Measurements from ENCODE around the gene OFD1. TPM values are rescaled to one million over a fixed set of nuclear protein-coding genes. Genes with fewer than 3 reads are reported as not detected.

Gene OFD1
- total RNA-seq, 2 experiments from 2014 or later, result 24.5 to 30.9 TPM

GRCh38 chrX:13759152-13759718 lies 24.7 kb downstream of the OFD1 start:
- H3K4me3 Mint-ChIP-seq, result no peak overlapping the region
- H3K27ac Mint-ChIP-seq, result no peak overlapping the region
- H3K27me3 Mint-ChIP-seq, result no peaks in the 10 kb centered on the region
- intact Hi-C loops (cut with micrococcal nuclease), result no loop called here
- DNase-seq, result no peak
- peaks cover 18% of the 10 kb centered on the region for H3K36me3 Mint-ChIP-seq
- no peaks in the 10 kb centered on the region for H3K9me3 Mint-ChIP-seq
- POLR2A ChIA-PET, result no interaction called here
- H3K4me1 Mint-ChIP-seq (ENCODE audit: low read depth), result peaks cover 23% of the 10 kb centered on the region
- CTCF ChIA-PET, result no interaction called here

GRCh38 chrX:13760426-13760825 lies 25.9 kb downstream of the OFD1 start:
- H3K9me3 Mint-ChIP-seq, result no peaks in the 10 kb centered on the region
- no peak for DNase-seq
- ChIA-PET POLR2A (no interaction called here), CTCF (interaction anchor here (1.4 kb wide), 1 partner anchor 272 kb away, joined by 3 read pairs; no protein-coding TSS in a partner anchor)
- H3K27me3 Mint-ChIP-seq, result no peaks in the 10 kb centered on the region
- no peak overlapping the region for H3K27ac Mint-ChIP-seq
- peaks cover 16% of the 10 kb centered on the region for H3K36me3 Mint-ChIP-seq
- H3K4me3 Mint-ChIP-seq, result no peak overlapping the region
- peaks cover 14% of the 10 kb centered on the region for H3K4me1 Mint-ChIP-seq (ENCODE audit: low read depth)
- intact Hi-C loops (cut with micrococcal nuclease), result no loop called here

- intact Hi-C loops (cut with micrococcal nuclease), result no loop called here
- Mint-ChIP-seq H3K27me3 (no peaks in the 10 kb centered on the region), H3K4me1 (ENCODE audit: low read depth) (peaks cover 12% of the 10 kb centered on the region), H3K36me3 (peaks cover 19% of the 10 kb centered on the region), H3K27ac (no peak overlapping the region), H3K4me3 (no peak overlapping the region), H3K9me3 (no peaks in the 10 kb centered on the region)
- CTCF ChIA-PET, result interaction anchor here (0.6 to 1.6 kb wide), 3 partner anchors 9 to 270 kb away, joined by 3 to 5 read pairs (median 4); no protein-coding TSS in a partner anchor
- POLR2A ChIA-PET, result no interaction called here
- peak; percentile 18 for DNase-seq
Measured at GRCh38 chrX:13761606-13762414, 27.3 kb downstream of the OFD1 start.

- no peaks in the 10 kb centered on the region for H3K27me3 Mint-ChIP-seq
- H3K27ac Mint-ChIP-seq, result no peak overlapping the region
- intact Hi-C loops (cut with micrococcal nuclease), result no loop called here
- POLR2A ChIA-PET, result no interaction called here
- H3K9me3 Mint-ChIP-seq, result no peaks in the 10 kb centered on the region
- no peak overlapping the region for H3K4me3 Mint-ChIP-seq
- H3K4me1 Mint-ChIP-seq (ENCODE audit: low read depth), result peaks cover 9% of the 10 kb centered on the region
- H3K36me3 Mint-ChIP-seq, result peaks cover 16% of the 10 kb centered on the region
- CTCF ChIA-PET, result no interaction called here
- no peak for DNase-seq
Measured at GRCh38 chrX:13763489-13763888, 28.9 kb downstream of the OFD1 start.

- no peaks in the 10 kb centered on the region for H3K9me3 Mint-ChIP-seq
- peaks cover 9% of the 10 kb centered on the region for H3K4me1 Mint-ChIP-seq (ENCODE audit: low read depth)
- POLR2A ChIA-PET, result no interaction called here
- no peak overlapping the region for H3K27ac Mint-ChIP-seq
- intact Hi-C loops (cut with micrococcal nuclease), result no loop called here
- no peak overlapping the region for H3K4me3 Mint-ChIP-seq
- no peaks in the 10 kb centered on the region for H3K27me3 Mint-ChIP-seq
- DNase-seq, result no peak
- CTCF ChIA-PET, result no interaction called here
- H3K36me3 Mint-ChIP-seq, result peaks cover 18% of the 10 kb centered on the region
Measured at GRCh38 chrX:13764281-13764680, 29.7 kb downstream of the OFD1 start.

- Mint-ChIP-seq H3K27me3 (no peaks in the 10 kb centered on the region), H3K36me3 (peaks cover 22% of the 10 kb centered on the region), H3K27ac (no peak overlapping the region), H3K9me3 (no peaks in the 10 kb centered on the region), H3K4me1 (ENCODE audit: low read depth) (peaks cover 9% of the 10 kb centered on the region), H3K4me3 (no peak overlapping the region)
- ChIA-PET POLR2A (no interaction called here), CTCF (no interaction called here)
- intact Hi-C loops (cut with micrococcal nuclease), result no loop called here
- DNase-seq, result no peak
Measured at GRCh38 chrX:13764765-13765164, 30.2 kb downstream of the OFD1 start.

- Mint-ChIP-seq H3K9me3 (no peaks in the 10 kb centered on the region), H3K27me3 (no peaks in the 10 kb centered on the region), H3K36me3 (peaks cover 19% of the 10 kb centered on the region), H3K27ac (no peak overlapping the region), H3K4me1 (ENCODE audit: low read depth) (peaks cover 5% of the 10 kb centered on the region), H3K4me3 (no peak overlapping the region)
- ChIA-PET POLR2A (no interaction called here), CTCF (no interaction called here)
- DNase-seq, result no peak
- intact Hi-C loops (cut with micrococcal nuclease), result no loop called here
Measured at GRCh38 chrX:13768939-13769338, 34.4 kb downstream of the OFD1 start.

GRCh38 chrX:13770013-13770535 lies 35.5 kb downstream of the OFD1 start:
- CTCF ChIA-PET, result no interaction called here
- peaks cover 19% of the 10 kb centered on the region for H3K36me3 Mint-ChIP-seq
- POLR2A ChIA-PET, result no interaction called here
- DNase-seq, result no peak
- H3K27me3 Mint-ChIP-seq, result no peaks in the 10 kb centered on the region
- H3K4me1 Mint-ChIP-seq (ENCODE audit: low read depth), result peaks cover 5% of the 10 kb centered on the region
- no peak overlapping the region for H3K27ac Mint-ChIP-seq
- H3K9me3 Mint-ChIP-seq, result no peaks in the 10 kb centered on the region
- intact Hi-C loops (cut with micrococcal nuclease), result no loop called here
- H3K4me3 Mint-ChIP-seq, result no peak overlapping the region

GRCh38 chrX:13774696-13775095 lies 40.1 kb downstream of the OFD1 start:
- Mint-ChIP-seq H3K4me1 (ENCODE audit: low read depth) (peaks cover 11% of the 10 kb centered on the region), H3K4me3 (no peak overlapping the region), H3K9me3 (no peaks in the 10 kb centered on the region), H3K36me3 (peaks cover 5% of the 10 kb centered on the region), H3K27me3 (no peaks in the 10 kb centered on the region), H3K27ac (no peak overlapping the region)
- ChIA-PET POLR2A (no interaction called here), CTCF (interaction anchor here (1.0 kb wide), 1 partner anchor 257 kb away, joined by 3 read pairs; no protein-coding TSS in a partner anchor)
- DNase-seq, result no peak
- intact Hi-C loops (cut with micrococcal nuclease), result no loop called here

GRCh38 chrX:13775837-13776236 lies 41.3 kb downstream of the OFD1 start:
- no peak overlapping the region for H3K27ac Mint-ChIP-seq
- no peaks in the 10 kb centered on the region for H3K27me3 Mint-ChIP-seq
- H3K4me1 Mint-ChIP-seq (ENCODE audit: low read depth), result peaks cover 6% of the 10 kb centered on the region
- H3K9me3 Mint-ChIP-seq, result no peaks in the 10 kb centered on the region
- no peak overlapping the region for H3K4me3 Mint-ChIP-seq
- intact Hi-C loops (cut with micrococcal nuclease), result no loop called here
- DNase-seq, result no peak
- H3K36me3 Mint-ChIP-seq, result peaks cover 1% of the 10 kb centered on the region
- POLR2A ChIA-PET, result no interaction called here
- CTCF ChIA-PET, result no interaction called here

GRCh38 chrX:13776387-13776786 lies 41.8 kb downstream of the OFD1 start:
- no peak overlapping the region for H3K4me3 Mint-ChIP-seq
- ChIA-PET POLR2A (no interaction called here), CTCF (no interaction called here)
- peaks cover 6% of the 10 kb centered on the region for H3K4me1 Mint-ChIP-seq (ENCODE audit: low read depth)
- peaks cover 1% of the 10 kb centered on the region for H3K36me3 Mint-ChIP-seq
- H3K27ac Mint-ChIP-seq, result no peak overlapping the region
- no peaks in the 10 kb centered on the region for H3K27me3 Mint-ChIP-seq
- H3K9me3 Mint-ChIP-seq, result no peaks in the 10 kb centered on the region
- intact Hi-C loops (cut with micrococcal nuclease), result no loop called here
- DNase-seq, result no peak

- DNase-seq, result peak; percentile 30
- Mint-ChIP-seq H3K9me3 (no peaks in the 10 kb centered on the region), H3K4me1 (ENCODE audit: low read depth) (peaks cover 6% of the 10 kb centered on the region), H3K36me3 (no peaks in the 10 kb centered on the region), H3K27me3 (no peaks in the 10 kb centered on the region), H3K4me3 (no peak overlapping the region), H3K27ac (peak overlapping the region; percentile 42)
- ChIA-PET POLR2A (no interaction called here), CTCF (interaction anchor here (0.8 kb wide), 1 partner anchor 250 kb away, joined by 3 read pairs; no protein-coding TSS in a partner anchor)
- intact Hi-C loops (cut with micrococcal nuclease), result no loop called here
Measured at GRCh38 chrX:13778916-13779315, 44.4 kb downstream of the OFD1 start.

Data from activated CD4-positive, alpha-beta memory T cell treated with anti-CD3 and anti-CD28 coated beads for 36 hours (primary cell).